Prostate gland (tissue), 2 donors: ENCODE measurements around the gene DNM3. TPM values are rescaled to one million over a fixed set of nuclear protein-coding genes. Genes with fewer than 3 reads are reported as not detected.

Source experiments
- DNase-seq: peaks from one replicate; pipeline ENCODE4 v3.0.0-alpha.2; 2019; ENCODE audit warnings: low spot score
- H3K27ac ChIP-seq, 2 donors: fragments of 200-600 bp; sonication (generic); 2 replicates each; pipeline ENCODE4 v1.5.1; 2017 to 2019
- H3K27me3 ChIP-seq: fragments of 200-600 bp; sonication (generic); replicated peaks from 2 replicates; pipeline ENCODE4 v1.5.1; 2019; ENCODE audit not compliant: insufficient read depth
- H3K36me3 ChIP-seq, 2 donors: fragments of 200-600 bp; sonication (generic); 1 replicate in 1 of 2; 2 replicates in 1 of 2; pipeline versions ENCODE4 v1.5.1 to v1.8.1; 2017 to 2019
- H3K4me1 ChIP-seq: fragments of 200-600 bp; sonication (generic); replicated peaks from 2 replicates; pipeline ENCODE4 v1.5.1; 2019
- H3K4me3 ChIP-seq, 2 donors: fragments of 200-600 bp; sonication (generic); 2 replicates each; pipeline ENCODE4 v1.5.1; 2017 to 2019
- H3K9me3 ChIP-seq: fragments of 200-600 bp; sonication (generic); 2 replicates; pipeline ENCODE4 v1.5.1; 2017
- CTCF ChIP-seq, 4 experiments: fragments of 200-600 bp in 2 of 4; fragments of 450-650 bp in 2 of 4; sonication (generic) in 2 of 4; IDR thresholded peaks; 1 replicate in 3 of 4; 2 replicates in 1 of 4; pipeline ENCODE4 v1.5.1; 2016 to 2019; ENCODE audit warnings: antibody characterized with exemption in 4 of 4, mild to moderate bottlenecking in 2 of 4, moderate library complexity in 2 of 4
- POLR2A ChIP-seq: fragments of 450-650 bp; IDR thresholded peaks from one replicate; pipeline ENCODE4 v1.6.1; 2016; ENCODE audit warnings: antibody characterized with exemption, mild to moderate bottlenecking
- POLR2AphosphoS5 ChIP-seq: sonication (generic); formaldehyde crosslinking; IDR thresholded peaks from one replicate; pipeline ENCODE4 v1.6.1; 2017; ENCODE audit warnings: antibody characterized with exemption
- WGBS: methylation state at CpG from one replicate; pipeline ENCODE4 v1.1.5; 2018; 5-methylcytosine and 5-hydroxymethylcytosine counted together
- intact Hi-C: fragments of 100-400 bp; cut with DNase I; formaldehyde crosslinking; loops from one replicate; pipeline ENCODE4 v1.14.2; 2022
- total RNA-seq, 2 donors: library from RNA; depleted of rRNA; stranded (reverse); fragments of >200 nt; gene quantifications; one replicate each; pipeline ENCODE4 v1.1.0, GENCODE V29; 2016

The DNM3 gene
- total RNA-seq, 2 donors from 2014 or later, result 2.3 to 5.3 TPM

- no peaks in the 10 kb centered on the region for H3K36me3 ChIP-seq
- H3K9me3 ChIP-seq, result no peaks in the 10 kb centered on the region
- intact Hi-C loops, result no loop called here
- no peaks in the 10 kb centered on the region for H3K4me1 ChIP-seq
- TF ChIP-seq POLR2AphosphoS5 (no peak), POLR2A (no peak), CTCF (IDR thresholded peaks at IDR 0.05) (no peak)
- H3K27me3 ChIP-seq, result no peaks in the 10 kb centered on the region
- no peak overlapping the region for H3K27ac ChIP-seq
- H3K4me3 ChIP-seq, result no peak overlapping the region
- 87% methylated on average over 4 of the region's 4 CpGs for WGBS
- DNase-seq, result no peak
Observed at GRCh38 chr1:172273647-172274396, 432.5 kb downstream of the DNM3 start.

DNA sequence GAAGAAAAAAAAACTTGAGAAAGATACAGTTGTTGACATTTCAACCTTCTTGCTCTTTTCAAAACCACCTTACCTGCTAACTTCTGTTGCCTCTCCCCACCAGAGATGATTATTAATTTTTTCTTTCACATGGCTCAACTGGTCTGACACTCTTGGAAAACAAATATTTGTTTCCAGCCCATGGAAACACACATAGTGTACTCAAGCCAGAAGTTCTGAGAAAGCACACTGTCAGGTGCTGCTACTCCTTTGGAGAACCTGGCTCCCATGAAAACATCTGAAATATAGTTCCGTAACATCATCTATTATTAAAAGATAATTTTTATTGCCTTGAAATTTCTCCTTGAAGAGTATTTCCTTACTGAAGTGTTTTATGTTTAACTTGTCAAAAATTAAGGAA lies 434.2 kb downstream of the DNM3 start:
- H3K4me3 ChIP-seq, result no peak overlapping the region
- TF ChIP-seq POLR2A (no peak), POLR2AphosphoS5 (peak; percentile 63), CTCF (IDR thresholded peaks at IDR 0.05) (no peak)
- no peaks in the 10 kb centered on the region for H3K4me1 ChIP-seq
- H3K27ac ChIP-seq, result no peak overlapping the region
- intact Hi-C loops, result no loop called here
- DNase-seq, result no peak
- 76% methylated on average over 1 of the region's 1 CpG for WGBS
- no peaks in the 10 kb centered on the region for H3K27me3 ChIP-seq
- no peaks in the 10 kb centered on the region for H3K9me3 ChIP-seq
- no peaks in the 10 kb centered on the region for H3K36me3 ChIP-seq

DNA sequence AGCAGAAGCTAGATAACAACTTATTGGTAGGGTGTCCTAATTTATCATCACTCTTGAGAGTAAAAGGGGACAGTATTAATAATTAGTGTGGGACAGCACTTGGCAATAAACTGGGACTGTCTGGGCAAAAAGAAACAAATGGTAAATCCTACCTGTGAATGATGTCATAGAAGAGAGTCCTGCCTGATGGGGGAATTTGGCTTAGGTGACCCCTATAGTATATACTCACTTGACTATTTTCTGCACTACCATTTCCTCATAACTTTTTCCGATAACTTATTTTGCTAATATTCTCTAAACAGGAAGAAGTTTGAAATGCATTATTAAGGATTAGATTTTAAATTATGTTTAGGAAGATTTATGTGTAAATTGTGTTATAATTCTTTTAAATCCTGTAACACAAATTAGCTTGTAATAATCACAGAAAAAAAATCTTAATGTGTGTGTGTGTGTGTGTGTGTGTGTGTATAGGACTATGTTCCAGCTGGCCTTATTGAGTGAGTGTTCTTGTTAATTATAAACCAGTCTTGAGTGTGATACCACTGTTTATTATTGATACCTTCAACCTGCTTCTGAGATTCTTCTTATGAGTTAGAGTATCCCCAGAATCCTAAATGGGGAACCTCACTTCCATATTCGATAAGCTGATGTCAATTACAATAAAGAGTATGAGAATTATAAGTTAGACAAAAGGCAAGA lies 435.0 kb downstream of the DNM3 start:
- intact Hi-C loops, result no loop called here
- no peaks in the 10 kb centered on the region for H3K36me3 ChIP-seq

DNA sequence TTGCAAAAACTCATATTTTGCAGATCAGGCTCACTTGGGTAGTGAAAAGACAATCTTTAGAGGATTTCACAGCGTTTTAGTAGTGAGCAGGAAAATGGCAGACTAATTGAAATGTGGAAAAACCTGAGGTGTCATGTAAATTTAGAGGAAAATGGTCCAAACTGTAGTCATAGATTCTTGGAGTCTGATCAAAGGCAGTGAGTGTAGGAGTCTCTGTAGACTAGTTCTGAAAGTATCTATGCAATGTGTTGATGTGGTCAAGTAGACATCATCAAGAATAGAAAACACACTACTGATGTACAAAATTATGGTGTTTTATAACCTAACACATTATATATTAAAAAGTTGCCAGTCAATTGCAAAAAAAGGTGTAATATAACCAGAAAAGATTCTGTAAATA lies 436.0 kb downstream of the DNM3 start:
- no peak for DNase-seq
- TF ChIP-seq POLR2AphosphoS5 (no peak), CTCF (IDR thresholded peaks at IDR 0.05) (no peak), POLR2A (no peak)
- no peaks in the 10 kb centered on the region for H3K9me3 ChIP-seq
- intact Hi-C loops, result no loop called here
- no peak overlapping the region for H3K27ac ChIP-seq
- no peaks in the 10 kb centered on the region for H3K27me3 ChIP-seq
- 80% methylated on average over 1 of the region's 1 CpG for WGBS
- H3K4me1 ChIP-seq, result no peaks in the 10 kb centered on the region
- no peaks in the 10 kb centered on the region for H3K36me3 ChIP-seq
- H3K4me3 ChIP-seq, result no peak overlapping the region

More for the DNA sequence above, 435.0 kb downstream of the DNM3 start:
- no peak overlapping the region for H3K4me3 ChIP-seq
- H3K4me1 ChIP-seq, result no peaks in the 10 kb centered on the region
- H3K27ac ChIP-seq, result no peak overlapping the region
- no peaks in the 10 kb centered on the region for H3K9me3 ChIP-seq
- WGBS, result 47% methylated on average over 2 of the region's 2 CpGs
- no peak for TF ChIP-seq POLR2AphosphoS5
- no peak for TF ChIP-seq POLR2A
- no peak for TF ChIP-seq CTCF (IDR thresholded peaks at IDR 0.05)
- no peak for DNase-seq
- H3K27me3 ChIP-seq, result no peaks in the 10 kb centered on the region

GRCh38 chr1:172277989-172278388 lies 436.7 kb downstream of the DNM3 start:
- intact Hi-C loops, result no loop called here
- Histone ChIP-seq H3K9me3 (no peaks in the 10 kb centered on the region), H3K27ac (no peak overlapping the region), H3K4me1 (no peaks in the 10 kb centered on the region), H3K27me3 (no peaks in the 10 kb centered on the region), H3K36me3 (no peaks in the 10 kb centered on the region), H3K4me3 (no peak overlapping the region)
- DNase-seq, result no peak
- 88% methylated on average over 1 of the region's 1 CpG for WGBS
- no peak for TF ChIP-seq POLR2AphosphoS5
